Activated CD4-positive, alpha-beta T cell treated with anti-CD3 and anti-CD28 coated beads, Interleukin-2, amount 50 U/mL, for 48 hours (primary cell): ENCODE measurements around the gene FAM13A.
"Not testable (repeated sequence)": the region's sequence is repeated elsewhere in the genome, so short reads cannot be mapped to it uniquely, and the experiment has no call there.

Source experiments
- DNase-seq, 2 experiments: peaks; one replicate each; pipeline ENCODE4 v3.0.0-alpha.2; 2020

Gene FAM13A

DNA sequence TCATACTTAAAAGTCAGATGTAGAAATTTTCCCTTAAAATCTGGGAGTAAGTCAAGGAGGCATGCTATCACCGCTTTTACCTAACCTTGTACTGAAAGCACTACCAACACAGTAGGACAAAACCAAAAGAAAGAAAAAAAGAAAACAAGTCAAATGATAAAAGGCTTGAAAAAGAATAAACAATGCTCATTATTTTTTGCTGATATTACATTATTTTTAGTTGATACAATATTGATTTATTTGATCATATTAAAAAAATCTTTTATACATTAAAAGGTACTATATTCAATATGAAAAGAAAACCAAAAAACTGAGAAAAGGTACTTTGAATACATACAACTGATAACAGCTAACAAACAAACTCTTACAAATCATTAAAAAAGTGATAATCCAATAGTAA lies 164.3 kb downstream of the FAM13A start:
- DNase-seq: no peak

- no peak for DNase-seq
Observed at GRCh38 chr4:88891636-88892035, 165.3 kb downstream of the FAM13A start.

DNA sequence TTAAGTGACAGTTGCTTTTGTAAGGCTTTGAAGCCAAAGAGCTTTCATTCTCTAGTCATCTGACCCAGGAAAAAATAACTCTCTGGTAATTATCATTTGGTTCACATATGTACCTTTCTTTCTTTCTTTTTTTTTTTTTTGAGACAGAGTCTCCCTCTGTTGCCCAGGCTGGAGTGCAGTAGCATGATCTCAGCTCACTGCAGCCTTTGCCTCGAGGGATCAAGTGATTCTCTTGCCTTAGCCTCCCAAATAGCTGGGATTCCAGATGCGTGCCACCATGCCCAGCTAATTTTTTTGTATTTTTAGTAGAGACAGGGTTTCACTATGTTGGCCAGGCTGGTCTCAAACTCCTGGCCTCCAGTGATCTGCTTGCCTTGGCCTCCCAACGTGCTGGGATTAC lies 169.6 kb downstream of the FAM13A start:
- DNase-seq: not testable (repeated sequence)

- no peak for DNase-seq
Observed at GRCh38 chr4:88881227-88881569, 175.8 kb downstream of the FAM13A start.

GRCh38 chr4:88880501-88881226 lies 176.3 kb downstream of the FAM13A start:
- no peak for DNase-seq

- DNase-seq: no peak
Observed at GRCh38 chr4:88879991-88880390, 177.0 kb downstream of the FAM13A start.

GRCh38 chr4:88878642-88879041 lies 178.3 kb downstream of the FAM13A start:
- DNase-seq: no peak

DNA sequence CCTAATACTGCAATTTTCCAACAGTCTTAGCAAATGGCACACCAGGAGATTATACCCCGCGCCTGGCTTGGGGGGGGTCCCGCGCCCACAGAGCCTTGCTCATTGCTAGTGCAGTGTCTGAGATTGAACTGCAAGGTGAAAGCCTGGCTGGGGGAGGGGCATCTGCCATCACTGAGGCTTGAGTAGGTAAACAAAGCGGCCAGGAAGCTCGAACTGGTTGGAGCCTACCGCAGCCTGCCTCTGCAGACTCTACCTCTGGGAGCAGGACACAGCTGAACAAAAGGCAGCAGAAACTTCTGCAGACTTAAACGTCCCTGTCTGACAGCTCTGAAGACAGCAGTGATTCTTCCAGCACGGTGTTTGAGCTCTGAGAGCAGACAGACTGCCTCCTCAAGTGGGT lies 186.6 kb downstream of the FAM13A start:
- DNase-seq: no peak

GRCh38 chr4:88868510-88868909 lies 188.5 kb downstream of the FAM13A start:
- DNase-seq: no peak

DNA sequence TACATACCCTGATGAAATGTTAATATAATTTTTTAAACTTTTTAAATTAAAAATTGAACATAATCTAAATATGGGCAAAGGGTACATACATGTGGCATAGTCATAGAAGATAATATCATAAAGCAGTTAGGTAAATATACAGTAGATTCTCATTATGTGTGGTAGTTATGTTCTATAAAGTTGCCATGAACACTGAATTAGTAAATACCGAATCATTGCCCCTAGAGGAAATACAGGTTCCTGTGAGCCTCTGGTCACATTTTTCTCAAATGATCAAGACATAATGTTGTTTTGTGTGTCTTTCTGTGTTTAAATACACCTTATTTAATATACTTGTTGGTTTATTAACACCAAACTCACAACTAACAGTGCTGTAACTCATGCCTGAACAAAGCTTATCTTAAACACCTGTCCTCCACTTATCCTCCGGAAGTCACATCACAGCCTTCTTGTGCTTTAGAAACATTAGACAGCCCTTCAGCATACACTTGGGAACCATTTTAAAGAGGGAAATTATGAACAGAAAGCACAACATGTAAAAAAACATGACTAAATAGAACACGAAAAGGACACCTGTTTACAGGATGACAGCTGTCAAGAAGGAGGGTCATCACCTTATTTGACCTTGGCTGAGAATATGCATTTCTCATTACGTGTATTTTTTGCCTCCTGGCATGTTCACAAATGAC lies 190.0 kb downstream of the FAM13A start:
- DNase-seq: no peak

DNA sequence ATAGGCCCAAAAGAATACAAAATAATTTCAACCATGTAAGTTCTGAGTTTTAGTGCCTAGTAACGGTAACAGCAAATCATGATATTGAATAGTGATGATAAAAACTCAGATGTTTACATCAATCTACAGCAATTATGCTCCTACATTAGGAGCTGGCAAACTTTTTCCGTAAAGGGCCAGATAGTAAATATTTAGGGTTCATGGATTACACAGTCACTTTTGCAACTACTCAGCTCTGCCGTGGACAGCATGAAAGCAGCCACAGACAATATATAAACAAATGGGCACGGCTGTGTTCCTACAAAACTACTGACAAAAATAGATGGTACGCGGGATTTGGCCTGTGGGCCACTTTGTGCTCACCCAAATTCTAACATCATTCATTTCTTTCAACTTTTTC lies 191.5 kb downstream of the FAM13A start:
- DNase-seq: no peak

- no peak for DNase-seq
Observed at GRCh38 chr4:88865046-88865445, 191.9 kb downstream of the FAM13A start.

DNA sequence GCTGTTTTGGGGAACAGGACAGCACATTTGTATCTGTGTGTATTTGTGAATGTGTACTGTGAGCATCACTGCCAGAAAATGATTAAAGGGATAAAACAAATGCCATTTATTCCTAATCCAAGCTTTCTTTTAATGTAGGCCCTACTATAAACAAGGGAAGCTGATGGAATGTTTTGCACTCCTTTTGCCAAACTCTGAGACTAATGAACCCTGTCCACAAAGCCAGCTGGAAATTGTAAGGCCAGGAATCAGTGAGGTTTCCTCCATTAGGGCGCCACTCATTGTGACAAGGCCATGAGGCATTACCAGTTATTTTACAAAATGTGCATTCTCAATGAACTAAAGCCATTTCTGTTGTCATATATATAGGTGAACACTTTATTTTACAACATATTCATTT lies 196.4 kb downstream of the FAM13A start:
- no peak for DNase-seq

DNA sequence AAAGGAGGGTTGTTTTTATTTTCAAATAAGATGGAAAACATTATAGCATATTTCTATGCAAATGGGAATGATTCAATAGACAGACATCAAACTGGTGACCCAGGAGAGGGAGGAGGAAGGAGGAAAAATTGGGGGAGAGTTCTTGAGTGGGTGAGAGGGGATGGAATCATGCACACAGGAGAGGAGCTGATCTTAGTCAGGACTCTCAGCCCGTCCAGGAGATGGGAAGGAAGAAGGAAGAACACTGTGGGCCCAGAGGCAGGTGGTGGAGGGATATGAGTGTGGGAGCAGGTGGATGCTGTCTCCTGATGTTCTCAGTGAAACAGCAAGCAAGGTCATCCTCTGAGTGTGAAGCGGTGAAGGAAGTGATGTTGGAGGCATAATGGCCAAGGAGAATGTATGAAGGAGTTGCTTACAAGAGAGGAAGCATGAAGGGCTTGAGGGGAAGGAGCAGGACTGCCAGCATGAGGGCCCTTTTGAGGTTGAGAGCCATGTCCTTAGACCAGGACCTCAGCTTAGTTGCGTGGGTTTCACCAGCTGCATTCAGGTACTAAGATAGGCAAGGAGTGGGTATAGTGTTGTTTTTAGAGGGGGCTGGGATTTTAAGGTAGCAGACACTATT lies 197.7 kb downstream of the FAM13A start:
- no peak for DNase-seq

GRCh38 chr4:88858752-88859151 lies 198.2 kb downstream of the FAM13A start:
- no peak for DNase-seq

DNA sequence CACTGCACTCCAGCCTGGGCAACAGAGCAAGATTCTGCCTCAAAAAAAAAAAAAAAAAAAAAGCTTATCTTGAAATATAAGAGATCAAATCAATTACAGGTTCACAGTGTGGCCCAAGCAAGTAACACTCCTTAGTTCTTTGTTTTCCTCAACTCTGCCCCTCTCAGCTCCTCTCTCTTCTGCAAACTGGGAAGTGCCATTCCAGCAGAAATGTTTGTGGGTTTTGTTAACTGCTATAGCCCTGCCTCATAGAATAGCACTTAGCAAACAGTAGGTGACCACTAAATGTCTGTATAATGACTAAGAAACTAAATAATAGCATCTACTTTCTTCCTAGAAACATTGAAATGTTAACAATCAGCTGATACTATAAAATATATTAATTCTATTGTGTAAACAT lies 199.4 kb downstream of the FAM13A start:
- no peak for DNase-seq

DNA sequence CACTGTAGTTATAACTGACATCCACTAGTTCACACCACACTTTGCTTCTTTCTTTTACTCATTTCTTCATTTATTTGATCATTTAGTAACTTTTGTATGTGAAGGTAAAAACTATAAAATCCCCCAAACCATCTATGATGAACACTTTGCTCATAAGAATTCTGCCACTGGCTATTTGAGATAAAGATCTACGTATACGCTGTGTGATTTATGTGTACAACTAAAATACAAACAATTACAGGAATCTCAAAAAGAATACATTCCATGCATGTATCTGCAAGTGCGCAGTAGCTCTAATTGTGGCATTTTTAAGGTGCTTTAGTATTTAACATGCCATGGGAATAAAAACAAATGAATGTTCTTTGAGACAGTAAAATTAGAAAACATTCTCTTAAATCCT lies 202.5 kb downstream of the FAM13A start:
- DNase-seq: no peak

DNA sequence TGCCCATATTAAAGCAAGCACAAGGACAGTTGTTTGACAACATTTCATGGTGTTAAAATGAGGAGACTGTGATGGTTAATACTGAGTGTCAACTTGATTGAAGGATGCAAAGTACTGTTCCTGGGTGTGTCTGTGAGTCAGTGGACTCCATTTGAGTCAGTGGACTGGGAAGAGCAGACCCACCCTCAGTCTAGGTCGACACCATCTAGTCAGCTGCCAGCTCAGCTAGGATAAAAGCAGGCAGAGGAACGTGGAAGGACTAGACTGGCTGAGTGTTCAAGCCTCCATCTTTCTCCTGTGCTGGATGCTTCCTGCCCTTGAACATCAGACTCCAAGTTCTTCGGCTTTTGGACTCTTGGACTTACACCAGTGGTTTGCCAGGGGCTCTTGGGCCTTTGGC lies 203.4 kb downstream of the FAM13A start:
- not testable (repeated sequence) for DNase-seq

- no peak for DNase-seq
Observed at GRCh38 chr4:88846206-88846790, 210.7 kb downstream of the FAM13A start.

DNA sequence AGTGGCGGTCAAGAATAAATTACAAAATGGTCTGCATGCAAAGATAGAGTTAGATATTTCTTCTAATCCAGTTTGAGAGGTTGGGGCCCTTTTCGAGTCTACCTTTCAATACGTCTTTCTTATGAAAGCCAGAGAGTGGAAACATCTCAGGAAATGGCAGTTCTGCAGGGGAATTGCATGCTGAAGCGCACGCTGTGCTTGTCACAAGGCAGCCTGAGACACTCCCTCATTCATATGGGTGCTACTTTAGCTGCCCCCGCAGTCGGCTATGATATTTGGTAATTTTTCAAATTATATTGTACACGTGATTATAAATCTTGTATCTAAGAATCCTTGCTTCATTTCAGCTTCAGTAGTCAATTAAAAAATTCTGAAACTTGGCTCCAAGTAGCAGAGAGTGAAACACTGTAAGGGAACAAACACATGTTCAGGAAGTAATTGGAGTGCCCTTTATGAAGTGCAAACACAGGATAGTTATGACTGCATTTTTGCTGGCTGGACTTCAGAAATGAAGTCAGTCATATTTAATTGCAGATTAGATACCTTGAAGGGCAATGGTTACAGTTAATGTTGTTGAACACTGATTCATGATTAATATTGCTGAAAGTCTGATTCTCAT lies 213.8 kb downstream of the FAM13A start:
- DNase-seq: no peak

- no peak for DNase-seq
Observed at GRCh38 chr4:88841635-88842034, 215.3 kb downstream of the FAM13A start.

- DNase-seq: no peak
Observed at GRCh38 chr4:88836216-88836615, 220.8 kb downstream of the FAM13A start.

- no peak for DNase-seq
Observed at GRCh38 chr4:88831031-88831430, 226.0 kb downstream of the FAM13A start.

GRCh38 chr4:88830598-88830997 lies 226.4 kb downstream of the FAM13A start:
- no peak for DNase-seq
